H9 (cell line): ENCODE results near the gene DTHD1. TPM values are rescaled to one million over a fixed set of nuclear protein-coding genes. Genes with fewer than 3 reads are reported as not detected.

Source experiments
- DNase-seq: peaks from one replicate; pipeline ENCODE4 v3.0.0-alpha.2; 2017
- H2AFZ ChIP-seq: one replicate; pipeline ENCODE4 v1.6.1; 2013; ENCODE audit warnings: mild to moderate bottlenecking, low read length, control low read depth, moderate library complexity
- H2AK5ac ChIP-seq: 2 replicates; pipeline ENCODE4 v1.6.1; 2013; ENCODE audit warnings: low read length, control low read depth, mixed read lengths; ENCODE audit not compliant: insufficient read length
- H2BK120ac ChIP-seq: one replicate; pipeline ENCODE4 v1.6.1; 2013; ENCODE audit warnings: low read depth, mild to moderate bottlenecking, low read length, control low read depth, inconsistent platforms; ENCODE audit not compliant: poor library complexity, severe bottlenecking
- H2BK12ac ChIP-seq: 2 replicates; pipeline ENCODE4 v1.6.1; 2013; ENCODE audit warnings: low read length, control low read depth, mixed read lengths, low read depth; ENCODE audit not compliant: insufficient read length
- H2BK15ac ChIP-seq: 2 replicates; pipeline ENCODE4 v1.6.1; 2013; ENCODE audit warnings: low read depth, low read length, control low read depth
- H2BK20ac ChIP-seq: one replicate; pipeline ENCODE4 v1.6.1; 2013; ENCODE audit warnings: low read depth, mild to moderate bottlenecking, low read length, control low read depth, inconsistent platforms; ENCODE audit not compliant: poor library complexity, severe bottlenecking
- H2BK5ac ChIP-seq: 2 replicates; pipeline ENCODE4 v1.6.1; 2013; ENCODE audit warnings: low read length, control low read depth, mixed read lengths; ENCODE audit not compliant: insufficient read length
- H3K14ac ChIP-seq: 2 replicates; pipeline ENCODE4 v1.6.1; 2013; ENCODE audit warnings: low read length, control low read depth; ENCODE audit not compliant: insufficient read depth
- H3K18ac ChIP-seq: 2 replicates; pipeline ENCODE4 v1.6.1; 2013; ENCODE audit warnings: low read depth, mild to moderate bottlenecking, mixed read lengths, low read length, control low read depth; ENCODE audit not compliant: insufficient read length
- H3K23ac ChIP-seq: 2 replicates; pipeline ENCODE4 v1.6.1; 2013; ENCODE audit warnings: low read length, control low read depth, mixed read lengths, low read depth; ENCODE audit not compliant: insufficient read length
- H3K23me2 ChIP-seq: 2 replicates; pipeline ENCODE4 v1.6.1; 2013; ENCODE audit warnings: low read depth, mild to moderate bottlenecking, mixed read lengths, low read length, control low read depth; ENCODE audit not compliant: insufficient read length, poor library complexity, severe bottlenecking
- H3K27ac ChIP-seq: 2 replicates; pipeline ENCODE4 v1.5.1; 2013; ENCODE audit warnings: low read length, control low read depth, mixed read lengths, low read depth; ENCODE audit not compliant: insufficient read length
- H3K27me3 ChIP-seq: 2 replicates; pipeline ENCODE4 v1.6.1; 2013; ENCODE audit warnings: low read length, control low read depth, inconsistent platforms; ENCODE audit not compliant: insufficient read depth
- H3K4ac ChIP-seq: 2 replicates; pipeline ENCODE4 v1.6.1; 2013; ENCODE audit warnings: low read depth, mild to moderate bottlenecking, control low read depth, inconsistent platforms, low read length, moderate library complexity
- H3K4me1 ChIP-seq: 2 replicates; pipeline ENCODE4 v1.6.1; 2013; ENCODE audit warnings: low read length, control low read depth, inconsistent platforms; ENCODE audit not compliant: insufficient read depth
- H3K4me2 ChIP-seq: 2 replicates; pipeline ENCODE4 v1.6.1; 2013; ENCODE audit warnings: low read length, control low read depth, mixed read lengths; ENCODE audit not compliant: insufficient read length, insufficient read depth
- H3K56ac ChIP-seq: 2 replicates; pipeline ENCODE4 v1.6.1; 2013; ENCODE audit warnings: low read depth, mild to moderate bottlenecking, mixed read lengths, low read length, control low read depth; ENCODE audit not compliant: insufficient read length
- H3K79me1 ChIP-seq: 2 replicates; pipeline ENCODE4 v1.6.1; 2013; ENCODE audit warnings: low read depth, mild to moderate bottlenecking, moderate library complexity, low read length, control low read depth, inconsistent platforms; ENCODE audit not compliant: insufficient read depth, poor library complexity, severe bottlenecking
- H3K79me2 ChIP-seq: 2 replicates; pipeline ENCODE4 v1.6.1; 2013; ENCODE audit warnings: low read length, control low read depth, inconsistent platforms; ENCODE audit not compliant: insufficient read depth
- H3K9ac ChIP-seq: 2 replicates; pipeline ENCODE4 v1.6.1; 2013; ENCODE audit warnings: low read length, control low read depth, mixed read lengths; ENCODE audit not compliant: insufficient read length; ENCODE audit errors: extremely low read depth
- H3K9me3 ChIP-seq: one replicate; pipeline ENCODE4 v1.6.1; 2013; ENCODE audit warnings: low read depth, low read length, inconsistent platforms; ENCODE audit not compliant: control insufficient read depth
- H3T11ph ChIP-seq: one replicate; pipeline ENCODE4 v1.6.1; 2013; ENCODE audit warnings: mild to moderate bottlenecking, low read length, control low read depth, inconsistent platforms
- H4K20me1 ChIP-seq: one replicate; pipeline ENCODE4 v1.6.1; 2013; ENCODE audit not compliant: control insufficient read depth, insufficient read length, insufficient read depth
- H4K5ac ChIP-seq: 2 replicates; pipeline ENCODE4 v1.6.1; 2013; ENCODE audit warnings: low read depth, mild to moderate bottlenecking, mixed read lengths, low read length, control low read depth; ENCODE audit not compliant: insufficient read length
- H4K8ac ChIP-seq: replicated peaks from 2 replicates; pipeline ENCODE4 v1.6.1; 2013; ENCODE audit warnings: low read length, control low read depth, mixed read lengths, low read depth; ENCODE audit not compliant: insufficient read length
- H4K91ac ChIP-seq: 2 replicates; pipeline ENCODE4 v1.6.1; 2013; ENCODE audit warnings: low read depth, mild to moderate bottlenecking, moderate library complexity, mixed read lengths, low read length, control low read depth; ENCODE audit not compliant: insufficient read length
- H3K27ac Mint-ChIP-seq, 3 experiments: 2 replicates in 2 of 3; 3 replicates in 1 of 3; pipeline ENCODE4 v1.8.0; 2020 to 2021; ENCODE audit warnings: mixed read lengths in 3 of 3, mild to moderate bottlenecking in 1 of 3, moderate library complexity in 1 of 3
- H3K27me3 Mint-ChIP-seq: 2 replicates; pipeline ENCODE4 v1.8.0; 2021; ENCODE audit warnings: low read depth, mild to moderate bottlenecking, moderate library complexity, mixed read lengths
- H3K36me3 Mint-ChIP-seq, 3 experiments: 2 replicates in 2 of 3; 3 replicates in 1 of 3; pipeline ENCODE4 v1.8.0; 2020 to 2021; ENCODE audit warnings: low read depth in 3 of 3, mixed read lengths in 3 of 3; ENCODE audit not compliant: insufficient read depth in 1 of 3
- H3K4me1 Mint-ChIP-seq, 2 experiments: 2 replicates each; pipeline ENCODE4 v1.8.0; 2020; ENCODE audit warnings: mixed read lengths in 2 of 2
- H3K4me3 Mint-ChIP-seq, 2 experiments: 2 replicates in 1 of 2; 3 replicates in 1 of 2; pipeline ENCODE4 v1.8.0; 2020 to 2021; ENCODE audit warnings: mild to moderate bottlenecking in 2 of 2, mixed read lengths in 2 of 2, moderate library complexity in 1 of 2
- H3K9me3 Mint-ChIP-seq, 2 experiments: 2 replicates in 1 of 2; 3 replicates in 1 of 2; pipeline ENCODE4 v1.8.0; 2020; ENCODE audit warnings: mild to moderate bottlenecking in 2 of 2, mixed read lengths in 2 of 2, moderate library complexity in 1 of 2
- WGBS: extraction: QIAGEN DNeasy Blood & Tissue Kit; methylation state at CpG from one replicate; pipeline ENCODE4 v1.1.7; 2013; ENCODE audit warnings: missing lambda C conversion rate, low lambda C conversion rate, mixed read lengths; ENCODE audit not compliant: insufficient read length; ENCODE audit errors: extremely low coverage; 5-methylcytosine and 5-hydroxymethylcytosine counted together
- total RNA-seq: library from RNA; stranded (reverse); gene quantifications from 2 replicates; pipeline ENCODE4 v1.2.1, GENCODE V29; 2021
- TF ChIP-seq, protein P1 (sequence below): fragments of 200-600 bp; sonication (generic); conservative IDR thresholded peaks from 3 replicates; pipeline ENCODE4 v1.8.0; 2021; ENCODE audit warnings: antibody characterized with exemption, mild to moderate bottlenecking

The DTHD1 gene
- total RNA-seq, 1 experiment from 2014 or later: not detected

DNA sequence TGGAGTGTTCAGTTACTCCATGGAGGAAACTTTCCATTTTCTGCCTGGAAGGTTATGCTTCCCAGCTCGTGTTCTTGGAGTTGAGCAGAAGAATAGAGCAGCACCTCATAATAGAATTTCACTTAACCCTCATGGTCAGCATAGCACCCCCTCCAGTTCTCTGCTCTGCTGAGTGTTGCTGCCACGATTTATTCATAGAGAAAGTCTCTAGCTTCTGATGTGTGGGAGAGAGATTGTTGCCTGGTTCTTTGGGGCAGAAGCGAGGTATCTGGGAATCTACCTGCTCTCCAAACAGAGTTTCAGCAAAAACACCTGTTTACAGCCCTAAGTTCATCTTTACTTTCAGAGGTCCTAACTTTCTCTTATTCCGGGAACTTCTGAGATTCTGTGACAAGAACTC, 3.9 kb upstream of the DTHD1 start:
- Mint-ChIP-seq H3K27ac (no peak overlapping the region; a peak in 1 of 7 replicates), H3K9me3 (no peaks in the 10 kb centered on the region), H3K4me3 (no peak overlapping the region), H3K27me3 (no peaks in the 10 kb centered on the region; the same call in 1 of the 2 replicates), H3K4me1 (peaks cover 6 to 8% of the 10 kb centered on the region in 2 experiments), H3K36me3 (no peaks in the 10 kb centered on the region)
- Histone ChIP-seq H3K79me2 (no peaks in the 10 kb centered on the region), H3K23me2 (no peaks in the 10 kb centered on the region), H3K79me1 (no peaks in the 10 kb centered on the region), H2BK12ac (no peak overlapping the region), H3K9me3 (no peaks in the 10 kb centered on the region), H3K4me2 (no peak overlapping the region), H2AFZ (no peak overlapping the region), H3K4ac (no peak overlapping the region), H4K5ac (no peak overlapping the region), H4K91ac (no peak overlapping the region), H4K20me1 (no peaks in the 10 kb centered on the region), H3K18ac (no peak overlapping the region), H2BK15ac (no peak overlapping the region), H2BK5ac (no peak overlapping the region), H3K56ac (no peak overlapping the region), H3K27ac (no peak overlapping the region), H3K14ac (no peak overlapping the region), H2BK20ac (no peak overlapping the region), H4K8ac (no peak overlapping the region), H3K4me1 (no peaks in the 10 kb centered on the region), H3K27me3 (no peaks in the 10 kb centered on the region), H3K9ac (no peak overlapping the region), H2AK5ac (no peak overlapping the region), H3T11ph (no peak overlapping the region), H2BK120ac (no peak overlapping the region), H3K23ac (no peak overlapping the region)
- no peak for DNase-seq
- WGBS: no CpG with 5 or more reads among the region's 4 CpGs
- TF ChIP-seq, protein P1, sequence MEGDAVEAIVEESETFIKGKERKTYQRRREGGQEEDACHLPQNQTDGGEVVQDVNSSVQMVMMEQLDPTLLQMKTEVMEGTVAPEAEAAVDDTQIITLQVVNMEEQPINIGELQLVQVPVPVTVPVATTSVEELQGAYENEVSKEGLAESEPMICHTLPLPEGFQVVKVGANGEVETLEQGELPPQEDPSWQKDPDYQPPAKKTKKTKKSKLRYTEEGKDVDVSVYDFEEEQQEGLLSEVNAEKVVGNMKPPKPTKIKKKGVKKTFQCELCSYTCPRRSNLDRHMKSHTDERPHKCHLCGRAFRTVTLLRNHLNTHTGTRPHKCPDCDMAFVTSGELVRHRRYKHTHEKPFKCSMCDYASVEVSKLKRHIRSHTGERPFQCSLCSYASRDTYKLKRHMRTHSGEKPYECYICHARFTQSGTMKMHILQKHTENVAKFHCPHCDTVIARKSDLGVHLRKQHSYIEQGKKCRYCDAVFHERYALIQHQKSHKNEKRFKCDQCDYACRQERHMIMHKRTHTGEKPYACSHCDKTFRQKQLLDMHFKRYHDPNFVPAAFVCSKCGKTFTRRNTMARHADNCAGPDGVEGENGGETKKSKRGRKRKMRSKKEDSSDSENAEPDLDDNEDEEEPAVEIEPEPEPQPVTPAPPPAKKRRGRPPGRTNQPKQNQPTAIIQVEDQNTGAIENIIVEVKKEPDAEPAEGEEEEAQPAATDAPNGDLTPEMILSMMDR: no peak
